ENCODE results near the gene GARIN5A.

- TF ChIP-seq CTCF (IDR thresholded peaks at IDR 0.05; ENCODE audit: poor library complexity) = no peak
- TF ChIP-seq EZH2phosphoT487 (IDR thresholded peaks at IDR 0.05; ENCODE audit: low read depth, severe bottlenecking, unreplicated experiment) = no peak
Measured at GRCh38 chr19:50516964-50517703, 40.5 kb upstream of the GARIN5A start.

All from hepatocyte (in vitro differentiated cells).